B cell (primary cell): ENCODE results near the gene BRINP2. TPM values are rescaled to one million over a fixed set of nuclear protein-coding genes. Genes with fewer than 3 reads are reported as not detected.

Experiments used
- ATAC-seq: fragments of 200-7000 bp; cut with Tn5 transposase; one replicate; pipeline ENCODE4 v1.10.0; 2021; ENCODE audit warnings: low read depth, mild to moderate bottlenecking, moderate number of reproducible peaks, moderate library complexity
- CTCF ChIA-PET: fragments of 350-600 bp; sonication (Branson Sonifier 250); formaldehyde crosslinking; loops from one replicate; lab custom pipeline; 2021; ENCODE audit warnings: antibody characterized with exemption, inconsistent platforms; lab: Charles Lee
- POLR2A ChIA-PET: fragments of 350-600 bp; sonication (Branson Sonifier 250); formaldehyde crosslinking; loops from one replicate; lab custom pipeline; 2021; ENCODE audit warnings: antibody characterized with exemption; lab: Charles Lee
- DNase-seq: peaks from one replicate; pipeline ENCODE4 v3.0.0; 2013
- H2AFZ ChIP-seq: 2 replicates; pipeline ENCODE4 v1.6.1; 2012; ENCODE audit warnings: mild to moderate bottlenecking, low read depth, low read length; ENCODE audit not compliant: insufficient read depth, poor library complexity, severe bottlenecking
- H3K27ac ChIP-seq, 2 donors: 1 replicate in 1 of 2; 2 replicates in 1 of 2; pipeline ENCODE4 v1.5.1; 2012 to 2013; ENCODE audit warnings: low read length in 2 of 2, mild to moderate bottlenecking in 2 of 2, moderate library complexity in 1 of 2
- H3K27me3 ChIP-seq, 4 experiments: fragments of 200-600 bp in 1 of 4; sonication (generic) in 1 of 4; replicated peaks in 1 of 4; 1 replicate in 2 of 4; 2 replicates in 2 of 4; pipeline versions ENCODE4 v1.6.1 to v1.7.0; 2013 to 2016; ENCODE audit warnings: low read length in 3 of 4, mild to moderate bottlenecking in 2 of 4, mixed read lengths in 1 of 4, moderate library complexity in 1 of 4; ENCODE audit not compliant: insufficient read depth in 4 of 4, control insufficient read depth in 3 of 4; ENCODE audit errors: control extremely low read depth in 1 of 4
- H3K36me3 ChIP-seq, 2 experiments: replicated peaks in 1 of 2; 1 replicate in 1 of 2; 2 replicates in 1 of 2; pipeline versions ENCODE4 v1.6.1 to v1.7.1; 2013; ENCODE audit warnings: low read length in 1 of 2; ENCODE audit not compliant: insufficient read depth in 2 of 2, control insufficient read depth in 1 of 2; ENCODE audit errors: control extremely low read depth in 1 of 2, extremely low read depth in 1 of 2
- H3K4me1 ChIP-seq, 2 donors: fragments of 200-600 bp in 1 of 2; sonication (generic) in 1 of 2; 1 replicate in 1 of 2; 2 replicates in 1 of 2; pipeline versions ENCODE4 v1.5.1 to v1.6.1; 2013 to 2017; ENCODE audit warnings: low read length in 2 of 2; ENCODE audit not compliant: control insufficient read depth in 2 of 2, insufficient read depth in 2 of 2
- H3K4me2 ChIP-seq: replicated peaks from 2 replicates; pipeline ENCODE3; 2012; ENCODE audit warnings: mild to moderate bottlenecking, low read depth, low read length; ENCODE audit not compliant: poor library complexity, severe bottlenecking
- H3K4me3 ChIP-seq, 5 experiments: fragments of 200-600 bp in 1 of 5; sonication (generic) in 1 of 5; 1 replicate in 3 of 5; 2 replicates in 2 of 5; pipeline versions ENCODE4 v1.5.1 to v1.7.0; 2011 to 2016; ENCODE audit warnings: low read length in 4 of 5, mild to moderate bottlenecking in 4 of 5, low read depth in 2 of 5, control low read depth in 1 of 5, moderate library complexity in 1 of 5; ENCODE audit not compliant: insufficient read depth in 1 of 5; ENCODE audit errors: control extremely low read depth in 1 of 5, extremely low read depth in 1 of 5
- H3K79me2 ChIP-seq: fragments of 200-600 bp; sonication (generic); one replicate; pipeline ENCODE4 v1.6.0; 2016; ENCODE audit warnings: low read length; ENCODE audit not compliant: control insufficient read depth, insufficient read depth
- H3K9ac ChIP-seq: fragments of 200-600 bp; sonication (generic); 2 replicates; pipeline ENCODE4 v1.6.1; 2017; ENCODE audit warnings: mild to moderate bottlenecking, low read length, moderate library complexity
- H3K9me3 ChIP-seq, 3 donors: one replicate each; pipeline versions ENCODE4 v1.6.1 to v1.7.1; 2013; ENCODE audit warnings: low read length in 2 of 3; ENCODE audit not compliant: control insufficient read depth in 2 of 3, insufficient read depth in 1 of 3; ENCODE audit errors: control extremely low read depth in 1 of 3
- H4K20me1 ChIP-seq: 2 replicates; pipeline ENCODE4 v1.6.0; 2012; ENCODE audit warnings: mild to moderate bottlenecking, low read length; ENCODE audit not compliant: insufficient read depth, control insufficient read depth, poor library complexity, severe bottlenecking
- H3K27ac Mint-ChIP-seq: one replicate; pipeline ENCODE4 v1.8.0; 2021; ENCODE audit warnings: mixed read lengths
- H3K27me3 Mint-ChIP-seq: one replicate; pipeline ENCODE4 v1.8.0; 2021; ENCODE audit warnings: mixed read lengths
- H3K4me1 Mint-ChIP-seq: one replicate; pipeline ENCODE4 v1.8.0; 2021; ENCODE audit warnings: mixed read lengths
- H3K4me3 Mint-ChIP-seq: one replicate; pipeline ENCODE4 v1.8.0; 2021; ENCODE audit warnings: mixed read lengths
- H3K9me3 Mint-ChIP-seq: one replicate; pipeline ENCODE4 v1.8.0; 2022; ENCODE audit warnings: mixed read lengths; ENCODE audit not compliant: insufficient read depth
- EZH2 ChIP-seq: IDR thresholded peaks from 2 replicates; pipeline ENCODE4 v1.6.1; 2012; ENCODE audit warnings: borderline replicate concordance, low read depth, mild to moderate bottlenecking, moderate library complexity, low read length; ENCODE audit not compliant: insufficient read depth, poor library complexity, severe bottlenecking
- WGBS: methylation state at CpG from one replicate; pipeline ENCODE4 v1.1.5; 2013; ENCODE audit warnings: missing lambda C conversion rate; ENCODE audit not compliant: insufficient coverage; 5-methylcytosine and 5-hydroxymethylcytosine counted together
- intact Hi-C: fragments of 100-400 bp; cut with micrococcal nuclease; formaldehyde crosslinking; loops from one replicate; pipeline ENCODE4 v1.10.0; 2022
- polyA plus RNA-seq: library from polyadenylated mRNA; depleted of rRNA; stranded (reverse); fragments of >200 nt; gene quantifications from 2 replicates; pipeline ENCODE4 v1.2.3, GENCODE V29; 2012
- total RNA-seq, 2 donors: library from RNA; stranded (reverse); fragments of 120-200 nt in 1 of 2; gene quantifications; 1 replicate in 1 of 2; 2 replicates in 1 of 2; pipeline versions ENCODE4 v1.2.3 to v1.2.4, GENCODE V29; 2013 to 2022
- TF ChIP-seq, protein P1 (sequence below): fragments of 200-600 bp; IDR thresholded peaks from one replicate; pipeline ENCODE4 v1.8.0; 2022; ENCODE audit warnings: antibody characterized with exemption, mild to moderate bottlenecking

The BRINP2 gene
- total and polyA plus RNA-seq, 2 donors (not counting 1 experiment from before 2014, with no cell fraction given) = not detected

- H2AFZ ChIP-seq = no peak overlapping the region
- no peaks in the 10 kb centered on the region for H3K36me3 ChIP-seq
- Mint-ChIP-seq H3K27me3 (peaks cover 4% of the 10 kb centered on the region), H3K27ac (no peak overlapping the region), H3K4me1 (no peaks in the 10 kb centered on the region), H3K9me3 (no peaks in the 10 kb centered on the region), H3K4me3 (no peak overlapping the region)
- WGBS = no CpG with 5 or more reads among the region's 4 CpGs
- POLR2A ChIA-PET = no interaction called here
- CTCF ChIA-PET = no interaction called here
- no peaks in the 10 kb centered on the region for H3K79me2 ChIP-seq
- H4K20me1 ChIP-seq = no peaks in the 10 kb centered on the region
- no peaks in the 10 kb centered on the region for H3K9me3 ChIP-seq
- H3K4me3 ChIP-seq = no peak overlapping the region
- no peak for TF ChIP-seq EZH2
- TF ChIP-seq, protein P1, sequence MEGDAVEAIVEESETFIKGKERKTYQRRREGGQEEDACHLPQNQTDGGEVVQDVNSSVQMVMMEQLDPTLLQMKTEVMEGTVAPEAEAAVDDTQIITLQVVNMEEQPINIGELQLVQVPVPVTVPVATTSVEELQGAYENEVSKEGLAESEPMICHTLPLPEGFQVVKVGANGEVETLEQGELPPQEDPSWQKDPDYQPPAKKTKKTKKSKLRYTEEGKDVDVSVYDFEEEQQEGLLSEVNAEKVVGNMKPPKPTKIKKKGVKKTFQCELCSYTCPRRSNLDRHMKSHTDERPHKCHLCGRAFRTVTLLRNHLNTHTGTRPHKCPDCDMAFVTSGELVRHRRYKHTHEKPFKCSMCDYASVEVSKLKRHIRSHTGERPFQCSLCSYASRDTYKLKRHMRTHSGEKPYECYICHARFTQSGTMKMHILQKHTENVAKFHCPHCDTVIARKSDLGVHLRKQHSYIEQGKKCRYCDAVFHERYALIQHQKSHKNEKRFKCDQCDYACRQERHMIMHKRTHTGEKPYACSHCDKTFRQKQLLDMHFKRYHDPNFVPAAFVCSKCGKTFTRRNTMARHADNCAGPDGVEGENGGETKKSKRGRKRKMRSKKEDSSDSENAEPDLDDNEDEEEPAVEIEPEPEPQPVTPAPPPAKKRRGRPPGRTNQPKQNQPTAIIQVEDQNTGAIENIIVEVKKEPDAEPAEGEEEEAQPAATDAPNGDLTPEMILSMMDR = no peak
- H3K9ac ChIP-seq = no peak overlapping the region
- no peak overlapping the region for H3K27ac ChIP-seq
- H3K4me2 ChIP-seq = no peak overlapping the region
- peaks cover 0 to 2% (median 0%) of the 10 kb centered on the region in 4 experiments for H3K27me3 ChIP-seq
- intact Hi-C loops = no loop called here
- H3K4me1 ChIP-seq = no peaks in the 10 kb centered on the region
- DNase-seq = no peak
- no peak for ATAC-seq
Observed at GRCh38 chr1:177236962-177237361, 66.2 kb downstream of the BRINP2 start.

GRCh38 chr1:177238967-177239366 lies 68.2 kb downstream of the BRINP2 start:
- ChIA-PET CTCF (no interaction called here), POLR2A (no interaction called here)
- H3K9ac ChIP-seq = no peak overlapping the region
- H4K20me1 ChIP-seq = no peaks in the 10 kb centered on the region
- peaks cover 4% of the 10 kb centered on the region for H3K27me3 Mint-ChIP-seq
- no peak overlapping the region for H2AFZ ChIP-seq
- no peaks in the 10 kb centered on the region for H3K36me3 ChIP-seq
- no peak overlapping the region for H3K27ac Mint-ChIP-seq
- no peak overlapping the region for H3K4me2 ChIP-seq
- no peaks in the 10 kb centered on the region for H3K4me1 Mint-ChIP-seq
- no peaks in the 10 kb centered on the region for H3K27me3 ChIP-seq
- H3K27ac ChIP-seq = no peak overlapping the region
- H3K9me3 Mint-ChIP-seq = no peaks in the 10 kb centered on the region
- ATAC-seq (no peak), DNase-seq (no peak)
- WGBS = 53% methylated on average over 2 of the region's 4 CpGs
- H3K4me1 ChIP-seq = no peaks in the 10 kb centered on the region
- H3K9me3 ChIP-seq = no peaks in the 10 kb centered on the region
- no peak for TF ChIP-seq EZH2
- TF ChIP-seq, protein P1 = no peak
- no peak overlapping the region for H3K4me3 Mint-ChIP-seq
- H3K79me2 ChIP-seq = no peaks in the 10 kb centered on the region
- H3K4me3 ChIP-seq = no peak overlapping the region
- intact Hi-C loops = no loop called here
